Right atrium auricular region (tissue), 2 donors: Measurements from ENCODE around the gene KHK. TPM values are rescaled to one million over a fixed set of nuclear protein-coding genes. Genes with fewer than 3 reads are reported as not detected.

Experiments used
- DNase-seq: peaks from one replicate; pipeline ENCODE4 v3.0.0-alpha.2; 2019; ENCODE audit warnings: low spot score
- H3K27ac ChIP-seq, 2 donors: fragments of 200-600 bp; sonication (generic); 1 replicate in 1 of 2; 2 replicates in 1 of 2; pipeline ENCODE4 v1.5.1; 2016 to 2019
- H3K27me3 ChIP-seq, 2 donors: fragments of 200-600 bp; sonication (generic); one replicate each; pipeline versions ENCODE4 v1.5.1 to v1.6.0; 2017 to 2019
- H3K36me3 ChIP-seq: fragments of 200-600 bp; sonication (generic); one replicate; pipeline ENCODE4 v1.5.1; 2016
- H3K4me1 ChIP-seq, 2 donors: fragments of 200-600 bp; sonication (generic); one replicate each; pipeline versions ENCODE4 v1.5.1 to v1.6.0; 2017 to 2019
- H3K4me3 ChIP-seq, 2 donors: fragments of 200-600 bp; sonication (generic); 1 replicate in 1 of 2; 2 replicates in 1 of 2; pipeline ENCODE4 v1.5.1; 2017 to 2019; ENCODE audit warnings: mild to moderate bottlenecking in 1 of 2, moderate library complexity in 1 of 2
- H3K9me3 ChIP-seq, 2 donors: fragments of 200-600 bp; sonication (generic); one replicate each; pipeline ENCODE4 v1.5.1; 2019
- CTCF ChIP-seq, 2 donors: fragments of 200-600 bp; sonication (generic); IDR thresholded peaks; one replicate each; pipeline ENCODE4 v1.5.1; 2019; ENCODE audit warnings: antibody characterized with exemption in 2 of 2
- total RNA-seq, 2 donors: library from RNA; depleted of rRNA; stranded (reverse); fragments of >200 nt; gene quantifications; one replicate each; pipeline ENCODE4 v1.1.0, GENCODE V29; 2016

Gene KHK
- 1 to 10 TPM in 1 of 2 donors, under 1 TPM in 1; 0.82 to 1.7 TPM for total RNA-seq

GRCh38 chr2:27086724-27087593, at the start of gene KHK:
Gene KHK, plus strand, starts transcription at chr2:27086772. Its CDS starts 488 bp downstream, at chr2:27087260.
- no peaks in the 10 kb centered on the region for H3K9me3 ChIP-seq
- H3K36me3 ChIP-seq = no peaks in the 10 kb centered on the region
- peak within 1 kb of the TSS; percentile 54 to 74 for H3K4me3 ChIP-seq
- no peak for TF ChIP-seq CTCF (IDR thresholded peaks at IDR 0.05)
- H3K27me3 ChIP-seq = no peaks in the 10 kb centered on the region
- peaks cover 0 to 30% of the 10 kb centered on the region in 2 donors for H3K4me1 ChIP-seq
- H3K27ac ChIP-seq = peak within 1 kb of the TSS; percentile 93 to 98
- DNase-seq = peak; percentile 74

GRCh38 chr2:27038012-27038411, 48.6 kb upstream of the KHK start:
- Histone ChIP-seq H3K4me3 (no peak overlapping the region), H3K27ac (no peak overlapping the region), H3K4me1 (peaks cover 0 to 31% of the 10 kb centered on the region in 2 donors), H3K9me3 (no peaks in the 10 kb centered on the region), H3K27me3 (no peaks in the 10 kb centered on the region), H3K36me3 (peaks cover 67% of the 10 kb centered on the region)
- DNase-seq = no peak
- TF ChIP-seq CTCF (IDR thresholded peaks at IDR 0.05) = no peak

- Histone ChIP-seq H3K4me3 (no peak overlapping the region), H3K27ac (no peak overlapping the region), H3K9me3 (no peaks in the 10 kb centered on the region), H3K27me3 (no peaks in the 10 kb centered on the region), H3K4me1 (peaks cover 0 to 26% of the 10 kb centered on the region in 2 donors), H3K36me3 (peaks cover 67% of the 10 kb centered on the region)
- DNase-seq = no peak
- TF ChIP-seq CTCF (IDR thresholded peaks at IDR 0.05) = no peak
These were observed 47.8 kb upstream of the KHK start for GRCh38 chr2:27038631-27039339.

- Histone ChIP-seq H3K36me3 (peaks cover 67% of the 10 kb centered on the region), H3K4me3 (no peak overlapping the region), H3K27ac (no peak overlapping the region), H3K27me3 (no peaks in the 10 kb centered on the region), H3K9me3 (no peaks in the 10 kb centered on the region), H3K4me1 (peaks cover 0 to 21% of the 10 kb centered on the region in 2 donors)
- DNase-seq = no peak
- TF ChIP-seq CTCF (IDR thresholded peaks at IDR 0.05) = no peak
These were observed 47.1 kb upstream of the KHK start for GRCh38 chr2:27039426-27039825.

- DNase-seq = no peak
- peaks cover 63% of the 10 kb centered on the region for H3K36me3 ChIP-seq
These were observed 46.7 kb upstream of the KHK start for GRCh38 chr2:27039871-27040270.

More at GRCh38 chr2:27039871-27040270, 46.7 kb upstream of the KHK start:
- Histone ChIP-seq H3K4me3 (no peak overlapping the region), H3K9me3 (no peaks in the 10 kb centered on the region), H3K4me1 (peaks cover 0 to 17% of the 10 kb centered on the region in 2 donors), H3K27ac (no peak overlapping the region), H3K27me3 (no peaks in the 10 kb centered on the region)
- TF ChIP-seq CTCF (IDR thresholded peaks at IDR 0.05) = no peak
